ENCODE results near the gene SLC25A13. TPM values are rescaled to one million over a fixed set of nuclear protein-coding genes. Genes with fewer than 3 reads are reported as not detected.

The SLC25A13 gene
- total RNA-seq (2022; extraction: Qiagen RNA extraction; ENCODE audit: low read depth), result 31.0 to 37.3 TPM (median 32.7 TPM) in 5 replicates

GRCh38 chr7:96321658-96322372 is at the start of gene SLC25A13:
TSS of gene SLC25A13 (minus strand) at chr7:96322098. CDS start at chr7:96321956, 142 bp downstream.

